Dermis blood vessel endothelial cell (primary cell): Measurements from ENCODE around the gene PPP1R1B. TPM values are rescaled to one million over a fixed set of nuclear protein-coding genes. Genes with fewer than 3 reads are reported as not detected.
"Not testable (repeated sequence)": the region's sequence is repeated elsewhere in the genome, so short reads cannot be mapped to it uniquely, and the experiment has no call there.

Experiments
- DNase-seq: peaks from one replicate; pipeline ENCODE4 v3.0.0; 2010
- total RNA-seq: library from RNA; depleted of rRNA; stranded (reverse); fragments of >200 nt; gene quantifications from 2 replicates; pipeline ENCODE4 v1.2.3, GENCODE V29; 2014

PPP1R1B gene
- total RNA-seq: not detected in 2 replicates

DNA sequence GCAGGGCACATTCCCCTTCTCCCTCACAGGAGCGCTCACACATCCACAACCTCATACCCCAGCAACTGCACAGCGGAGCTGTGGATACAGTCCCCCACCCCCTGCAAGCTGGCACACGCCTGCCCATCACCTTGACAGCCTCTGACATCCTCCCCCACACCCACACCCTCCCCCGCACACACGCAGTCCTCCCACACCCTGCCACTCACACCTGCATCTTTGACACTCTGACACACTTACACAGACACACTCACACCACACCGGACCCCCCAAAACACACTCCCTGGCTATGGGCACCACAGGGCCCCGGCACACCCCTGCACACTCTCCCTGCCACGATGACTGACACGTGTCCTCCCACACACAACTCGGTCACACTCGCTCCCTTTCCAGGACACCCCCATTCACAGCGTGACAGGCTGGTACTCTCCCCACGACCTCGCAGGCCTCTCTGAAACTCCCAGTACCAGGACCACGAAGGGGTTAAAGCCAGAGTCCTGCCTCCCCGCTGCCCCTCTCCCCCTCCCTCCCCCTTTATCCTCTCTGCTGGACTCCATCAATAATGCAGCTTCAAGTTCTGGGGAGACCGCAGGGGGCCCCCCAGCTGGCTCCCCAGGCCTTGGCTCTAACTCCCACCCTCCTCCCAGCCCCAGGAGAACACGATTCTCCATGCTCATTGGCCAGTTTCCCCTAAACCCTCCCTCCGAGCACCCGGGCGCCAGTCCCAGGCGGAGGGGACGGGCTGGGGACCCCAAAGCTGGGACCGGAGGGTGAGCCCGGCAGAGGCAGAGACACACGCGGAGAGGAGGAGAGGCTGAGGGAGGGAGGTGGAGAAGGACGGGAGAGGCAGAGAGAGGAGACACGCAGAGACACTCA lies at the start of gene PPP1R1B:
TSS of gene PPP1R1B (plus strand) at position 782 of the 876 bp plus-strand sequence. CDS start 441 bp downstream, outside the sequence.
- DNase-seq: no peak

DNA sequence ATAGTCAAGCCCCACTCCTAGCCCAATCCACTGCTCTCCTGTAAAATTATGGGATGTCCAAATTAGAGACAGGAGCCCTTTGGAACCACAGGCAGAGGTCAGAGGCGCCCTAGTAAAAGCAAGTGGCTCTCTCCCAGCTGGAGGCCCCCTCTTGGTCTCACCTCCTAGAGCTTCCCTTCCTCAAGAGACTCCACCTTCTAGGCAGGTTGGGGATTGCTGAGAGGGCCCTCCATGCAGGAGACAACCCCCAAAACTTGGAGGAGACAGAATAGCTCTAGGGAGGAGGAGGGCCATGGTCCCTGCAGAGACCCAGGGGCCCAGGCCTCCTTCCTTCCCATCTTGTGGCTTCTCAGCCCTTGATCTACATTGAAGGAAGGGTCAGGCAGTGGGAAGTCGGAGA lies 48.5 kb upstream of the PPP1R1B start:
- DNase-seq: no peak

DNA sequence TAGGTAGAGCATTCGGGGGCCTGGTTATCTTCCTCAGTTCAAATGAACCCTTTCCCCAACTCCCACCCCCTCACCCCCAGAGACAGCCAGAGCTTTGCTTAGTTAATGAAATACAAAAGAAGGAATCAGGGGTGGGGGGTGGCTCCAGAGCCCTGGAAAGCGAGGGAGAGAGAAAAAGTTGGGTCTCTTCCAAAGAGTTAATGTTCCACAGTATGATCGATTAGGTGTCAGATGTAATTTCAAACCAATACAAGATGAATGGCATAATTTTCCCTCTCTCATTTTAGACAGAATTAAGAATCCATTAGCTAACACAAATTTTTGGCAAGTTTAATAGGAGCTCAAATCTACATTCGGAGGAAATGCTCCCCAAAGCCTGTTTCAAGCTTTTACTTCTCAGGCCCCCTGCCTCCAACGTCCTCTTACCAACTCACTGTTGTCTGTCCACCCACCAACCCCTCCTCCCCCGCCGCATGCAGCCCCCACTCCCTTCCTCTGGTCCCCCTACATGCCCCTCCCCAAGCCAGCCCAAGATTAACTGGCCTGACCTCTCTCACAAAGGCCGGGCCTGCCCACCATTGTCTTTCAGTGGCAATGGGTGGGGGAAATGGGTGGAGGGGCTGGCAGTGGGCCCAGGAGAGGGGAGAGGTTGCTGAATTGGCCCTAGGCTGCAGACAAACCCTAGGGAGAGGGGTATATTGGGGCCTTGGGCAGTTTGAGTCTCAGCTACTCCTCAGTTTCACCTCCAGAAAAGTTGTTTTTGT lies 47.3 kb upstream of the PPP1R1B start:
- DNase-seq: peak; percentile 25

DNA sequence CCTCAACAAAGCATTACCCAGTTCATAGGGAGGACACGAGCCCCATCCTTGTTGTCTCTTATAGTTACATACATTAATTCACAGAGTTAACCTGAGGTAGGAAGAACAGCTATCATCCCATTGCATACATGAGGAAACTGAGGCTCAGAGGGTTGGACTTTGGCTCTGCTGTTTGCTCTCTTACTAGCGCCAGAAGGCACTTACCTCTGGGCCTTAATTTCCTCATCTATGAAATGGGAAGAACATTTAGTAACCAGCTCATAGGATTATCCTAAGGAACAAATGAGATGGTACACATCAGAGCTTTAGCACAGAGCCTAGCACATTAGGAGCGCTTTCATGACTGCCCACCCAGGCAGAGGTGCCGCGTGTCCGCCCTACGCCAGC lies 46.7 kb upstream of the PPP1R1B start:
- no peak for DNase-seq

GRCh38 chr17:39581071-39581758 lies 45.5 kb upstream of the PPP1R1B start:
- DNase-seq: no peak

- no peak for DNase-seq
These were observed 45.0 kb upstream of the PPP1R1B start for GRCh38 chr17:39581759-39582085.

DNA sequence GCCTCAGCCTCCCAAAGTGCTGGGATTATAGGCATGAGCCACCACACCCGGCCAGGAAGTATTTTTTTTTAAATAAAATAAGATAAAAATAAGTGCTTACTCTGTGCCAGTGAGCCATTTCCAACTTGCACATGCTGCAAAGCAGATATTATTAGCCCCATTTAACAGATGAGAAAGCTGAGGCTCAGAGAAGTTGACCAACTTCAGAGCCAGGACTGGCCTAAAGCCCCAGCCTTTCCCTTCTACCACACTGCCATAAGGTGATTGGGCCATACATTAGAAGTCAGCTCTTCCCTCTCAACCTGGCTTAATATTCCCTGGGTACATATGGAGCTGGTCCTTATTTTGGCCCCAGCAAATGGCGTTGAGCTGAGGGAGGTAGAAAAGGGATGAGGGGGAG lies 44.1 kb upstream of the PPP1R1B start:
- DNase-seq: no peak

GRCh38 chr17:39590180-39590579 lies 36.6 kb upstream of the PPP1R1B start:
- DNase-seq: not testable (repeated sequence)

DNA sequence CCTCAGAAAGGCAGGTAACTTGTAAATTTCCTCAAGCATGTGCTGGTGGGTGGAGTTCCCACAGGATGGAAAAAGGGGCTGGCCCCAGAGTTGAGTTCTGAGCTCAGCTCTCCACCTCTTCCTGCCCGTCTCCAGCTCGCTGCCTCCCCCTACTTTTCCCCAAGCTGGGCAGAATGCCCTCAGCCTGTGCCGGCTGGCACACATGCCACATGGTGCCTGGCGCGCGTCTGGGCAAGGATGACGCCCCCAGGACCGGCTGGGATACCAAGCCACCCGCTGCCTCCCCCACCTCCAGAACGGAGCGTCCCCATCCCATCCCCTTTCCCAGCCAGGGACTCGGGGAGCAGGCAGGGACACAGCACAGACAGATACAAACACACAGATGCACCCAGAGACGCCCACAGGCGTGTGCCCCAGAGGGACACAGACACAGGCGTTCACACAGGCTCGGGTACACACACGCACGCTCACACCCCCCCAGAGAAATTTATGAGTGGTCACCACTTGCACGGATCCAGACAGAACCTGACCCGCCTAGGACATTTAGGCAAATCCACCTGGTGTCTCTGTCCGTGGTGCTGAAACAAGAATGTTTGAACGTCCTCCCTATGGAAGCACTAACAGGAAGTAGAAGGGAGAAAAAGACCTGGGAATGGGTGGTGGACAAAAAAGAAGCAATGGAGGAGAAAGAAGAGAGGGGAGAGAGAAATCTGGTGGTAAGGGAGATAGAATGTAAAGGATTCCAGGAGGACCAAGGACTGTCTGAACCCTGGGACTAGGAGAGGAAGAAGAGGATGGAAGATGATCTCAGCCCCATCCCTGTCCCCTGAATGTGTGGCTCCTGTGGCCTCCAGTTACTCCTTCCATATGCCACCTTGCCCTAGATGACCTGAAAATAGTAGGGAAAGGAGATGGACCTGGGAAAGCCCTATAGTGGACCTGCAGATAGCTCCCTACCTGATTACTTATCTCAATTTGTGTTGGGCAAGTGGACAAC lies 34.5 kb upstream of the PPP1R1B start:
- DNase-seq: peak; percentile 63

- DNase-seq: no peak
These were observed 33.4 kb upstream of the PPP1R1B start for GRCh38 chr17:39593371-39593770.

DNA sequence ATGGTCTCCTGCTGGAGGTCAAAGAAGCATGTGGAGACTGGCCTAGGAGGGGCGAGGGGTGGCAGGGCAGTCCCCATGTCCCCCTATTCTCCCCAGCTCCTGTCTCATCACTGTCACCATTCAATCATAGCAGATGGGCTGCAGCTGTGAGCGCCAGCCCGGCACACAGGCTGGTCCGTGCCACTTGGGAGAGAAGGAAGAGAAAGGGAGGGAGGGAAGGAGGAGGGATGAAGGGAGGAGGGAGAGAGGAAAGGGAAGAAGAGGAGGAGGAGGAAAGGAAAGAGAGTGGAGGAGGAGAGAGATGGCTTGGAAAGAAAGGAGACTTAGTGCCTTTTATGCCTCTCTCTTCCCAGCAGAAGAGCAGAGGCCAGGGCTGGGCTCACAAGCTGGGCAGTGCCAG lies 31.5 kb upstream of the PPP1R1B start:
- no peak for DNase-seq

DNA sequence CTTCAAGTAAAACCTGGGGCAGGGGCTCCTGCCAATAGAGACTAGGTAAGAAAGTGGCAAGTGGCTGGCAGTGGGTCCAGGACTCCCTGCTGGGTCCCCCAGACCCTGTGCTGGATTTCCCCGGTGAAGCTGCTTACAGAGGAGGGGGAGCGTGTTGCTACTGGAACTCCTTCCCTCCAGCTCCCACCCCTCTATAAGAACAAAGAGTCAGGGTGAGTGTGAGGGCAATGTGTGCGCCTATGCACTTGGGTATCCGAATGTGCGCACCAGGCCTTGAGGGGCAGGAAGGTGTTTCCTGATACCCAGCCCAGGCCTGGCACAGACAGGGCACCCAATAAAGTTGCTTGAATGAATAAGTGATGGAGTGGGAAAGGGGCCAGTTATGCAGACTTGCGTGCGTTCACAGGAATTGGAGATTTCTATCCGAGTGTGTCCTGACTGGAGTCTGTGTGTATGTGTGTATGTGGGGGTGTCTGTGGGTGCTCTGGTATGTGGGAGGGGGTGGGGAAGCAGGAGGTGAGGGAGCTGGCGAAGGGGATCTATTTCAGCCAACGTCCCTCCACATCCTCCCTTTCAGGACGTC lies 30.7 kb upstream of the PPP1R1B start:
- DNase-seq: no peak

GRCh38 chr17:39596543-39597267 lies 30.0 kb upstream of the PPP1R1B start:
- no peak for DNase-seq

- no peak for DNase-seq
These were observed 29.2 kb upstream of the PPP1R1B start for GRCh38 chr17:39597372-39598046.

DNA sequence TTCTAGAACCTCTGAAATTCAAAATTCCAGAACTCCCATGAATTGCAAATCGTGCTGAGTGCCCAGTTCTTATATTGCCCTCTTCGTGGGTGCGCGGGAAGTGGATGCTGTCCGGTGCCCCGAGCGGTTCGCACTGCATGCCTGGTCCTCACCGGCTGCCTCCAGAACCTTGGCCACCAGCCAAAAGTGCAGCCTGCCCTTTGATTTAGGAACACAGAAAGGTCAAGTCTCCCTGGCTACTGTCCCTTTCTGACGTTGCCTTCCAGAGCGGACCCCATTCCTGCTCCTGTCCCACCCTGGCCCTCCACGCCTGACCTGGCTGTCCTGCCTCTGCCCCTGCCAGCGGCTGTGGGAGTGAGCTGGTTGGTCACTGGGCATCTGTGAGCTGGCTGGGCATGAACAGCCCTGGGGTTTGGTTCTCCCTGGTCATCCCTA lies 28.7 kb upstream of the PPP1R1B start:
- DNase-seq: no peak

DNA sequence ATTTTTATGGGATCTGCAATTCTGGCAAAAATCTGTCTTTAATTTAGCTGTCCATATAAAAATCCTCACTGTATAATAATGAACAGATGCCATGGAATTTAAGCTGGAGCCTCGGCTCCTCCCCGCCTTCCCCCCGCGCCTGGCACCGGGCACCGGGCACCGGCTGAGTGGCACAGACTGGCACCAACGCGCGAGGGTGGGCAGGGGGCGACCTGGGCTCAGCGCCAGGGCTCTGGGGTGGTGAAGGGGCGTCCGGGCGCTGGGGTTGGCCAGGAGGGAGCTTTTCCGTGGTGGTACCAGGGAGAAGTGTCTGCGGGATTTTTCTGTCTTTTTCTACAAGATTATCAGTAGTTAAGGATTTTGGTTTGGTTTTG lies 28.1 kb upstream of the PPP1R1B start:
- DNase-seq: no peak

DNA sequence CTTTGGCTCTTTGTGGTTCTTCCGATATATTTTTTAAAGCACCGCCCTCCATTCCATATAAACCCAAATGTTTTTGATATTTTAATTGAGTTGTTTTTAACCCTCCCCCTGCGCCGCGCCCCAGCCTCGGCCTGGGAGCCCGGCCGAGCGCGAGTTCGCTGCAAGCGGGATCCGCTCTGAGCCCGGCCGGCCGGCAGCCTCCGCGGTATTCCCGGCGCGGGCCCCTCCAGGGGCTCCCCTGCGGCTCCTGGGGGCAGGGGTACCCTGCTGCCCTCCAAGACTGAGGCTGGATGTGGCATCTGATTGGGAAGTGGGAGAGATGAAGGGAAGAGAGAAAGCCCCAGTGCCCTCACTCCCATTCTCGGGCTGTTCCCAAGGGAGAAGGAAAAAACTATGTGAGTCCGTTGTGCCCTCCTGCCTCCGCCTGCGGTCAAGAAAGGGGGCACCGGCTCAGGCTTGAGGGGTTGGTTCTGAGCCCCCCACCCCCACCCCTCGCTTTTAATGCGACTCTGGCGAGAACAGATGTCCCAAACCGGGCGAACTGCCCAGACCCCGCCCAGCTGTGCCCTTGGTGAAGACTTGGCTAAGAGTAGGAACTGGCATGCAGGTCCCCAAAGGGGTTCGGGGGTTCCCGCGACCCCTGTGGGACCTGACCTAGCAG lies 27.6 kb upstream of the PPP1R1B start:
- no peak for DNase-seq

DNA sequence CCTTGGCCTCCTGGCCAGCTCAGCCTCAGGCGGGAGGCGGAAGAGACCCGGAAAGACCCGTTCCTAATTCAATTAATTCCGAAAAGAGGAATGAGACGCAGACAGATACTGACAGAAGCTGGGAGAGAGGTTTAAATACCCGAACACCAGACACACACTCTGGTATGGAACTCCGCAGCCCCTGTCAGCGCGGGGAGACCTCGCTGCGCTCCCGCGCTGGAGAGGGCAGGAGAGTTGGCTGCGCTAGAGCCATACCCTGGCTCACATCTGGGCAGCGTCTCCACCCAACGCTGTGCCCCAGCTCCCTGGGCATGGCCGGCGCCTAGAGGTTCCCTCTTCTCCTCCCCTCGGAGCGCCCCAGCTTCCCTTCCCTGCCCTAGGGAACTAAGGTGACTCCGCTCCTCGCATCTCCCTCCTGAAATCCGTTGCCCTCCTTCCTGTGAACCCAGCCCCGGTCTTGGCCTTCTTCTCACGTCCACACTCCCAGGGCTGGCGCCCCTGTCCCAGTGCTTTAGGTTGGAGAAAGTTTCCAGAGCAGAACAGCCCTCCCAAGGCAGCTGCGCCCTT lies 27.0 kb upstream of the PPP1R1B start:
- no peak for DNase-seq

- DNase-seq: no peak
These were observed 26.3 kb upstream of the PPP1R1B start for GRCh38 chr17:39600288-39600996.
